G401.6 (cell line): ENCODE results near the gene ADAM11.
A peak's percentile ranks its signal among the peaks of the same experiment; 100 is the strongest.
"Not testable (repeated sequence)": the region's sequence is repeated elsewhere in the genome, so short reads cannot be mapped to it uniquely, and the experiment has no call there.

Source experiments
- FAIRE-seq: peaks from 2 replicates; lab custom pipeline; 2012; peaks lifted over from hg19 to GRCh38; lab: Jason Lieb, UNC

ADAM11 gene, protein sequence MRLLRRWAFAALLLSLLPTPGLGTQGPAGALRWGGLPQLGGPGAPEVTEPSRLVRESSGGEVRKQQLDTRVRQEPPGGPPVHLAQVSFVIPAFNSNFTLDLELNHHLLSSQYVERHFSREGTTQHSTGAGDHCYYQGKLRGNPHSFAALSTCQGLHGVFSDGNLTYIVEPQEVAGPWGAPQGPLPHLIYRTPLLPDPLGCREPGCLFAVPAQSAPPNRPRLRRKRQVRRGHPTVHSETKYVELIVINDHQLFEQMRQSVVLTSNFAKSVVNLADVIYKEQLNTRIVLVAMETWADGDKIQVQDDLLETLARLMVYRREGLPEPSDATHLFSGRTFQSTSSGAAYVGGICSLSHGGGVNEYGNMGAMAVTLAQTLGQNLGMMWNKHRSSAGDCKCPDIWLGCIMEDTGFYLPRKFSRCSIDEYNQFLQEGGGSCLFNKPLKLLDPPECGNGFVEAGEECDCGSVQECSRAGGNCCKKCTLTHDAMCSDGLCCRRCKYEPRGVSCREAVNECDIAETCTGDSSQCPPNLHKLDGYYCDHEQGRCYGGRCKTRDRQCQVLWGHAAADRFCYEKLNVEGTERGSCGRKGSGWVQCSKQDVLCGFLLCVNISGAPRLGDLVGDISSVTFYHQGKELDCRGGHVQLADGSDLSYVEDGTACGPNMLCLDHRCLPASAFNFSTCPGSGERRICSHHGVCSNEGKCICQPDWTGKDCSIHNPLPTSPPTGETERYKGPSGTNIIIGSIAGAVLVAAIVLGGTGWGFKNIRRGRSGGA

GRCh38 chr17:44758414-44759085, at the start of gene ADAM11:
TSS of gene ADAM11 (plus strand) at chr17:44758988. CDS start at chr17:44759200, 212 bp downstream.
- FAIRE-seq: no peak

- FAIRE-seq: no peak
Observed at GRCh38 chr17:44719444-44719843, 39.3 kb upstream of the ADAM11 start.

- no peak for FAIRE-seq
Observed at GRCh38 chr17:44722254-44722653, 36.5 kb upstream of the ADAM11 start.

DNA sequence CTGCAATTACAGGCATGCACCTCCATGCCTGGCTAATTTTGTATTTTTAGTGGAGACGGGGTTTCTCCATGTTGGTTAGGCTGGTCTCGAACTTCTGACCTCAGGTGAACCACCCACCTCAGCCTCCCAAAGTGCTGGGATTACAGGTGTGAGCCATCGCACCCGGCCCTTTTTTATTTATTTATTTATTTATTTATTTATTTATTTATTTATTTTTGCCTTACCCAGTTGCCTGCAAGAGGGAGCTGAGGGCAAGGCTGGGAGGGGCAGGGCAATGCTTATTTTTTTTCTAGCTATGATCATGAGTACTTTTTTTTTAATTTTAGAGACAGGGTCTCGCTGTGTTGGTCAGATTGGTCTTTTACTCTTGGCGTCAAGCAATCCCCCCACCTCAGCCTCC, 32.7 kb upstream of the ADAM11 start:
- FAIRE-seq: not testable (repeated sequence)

DNA sequence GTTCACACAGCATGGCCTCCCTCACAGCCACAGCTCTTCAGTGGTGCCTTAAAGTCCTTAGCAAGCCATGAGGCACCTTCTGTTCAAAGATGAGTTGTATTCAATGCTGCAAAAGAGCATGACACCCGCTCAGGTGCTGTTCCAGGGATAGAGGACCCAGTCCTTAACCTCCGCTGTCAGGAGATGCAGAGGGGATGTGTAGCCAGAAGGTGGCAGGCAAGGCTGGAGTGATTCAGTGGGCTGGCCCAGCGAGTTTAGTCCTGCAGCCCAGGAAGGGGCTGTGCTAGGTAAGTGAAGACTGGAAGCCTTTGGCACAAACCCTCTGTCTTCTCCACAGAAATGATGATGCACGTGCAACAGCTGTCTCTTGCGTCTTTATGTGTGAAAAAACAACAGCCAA, 25.0 kb upstream of the ADAM11 start:
- peak; percentile 78 for FAIRE-seq

DNA sequence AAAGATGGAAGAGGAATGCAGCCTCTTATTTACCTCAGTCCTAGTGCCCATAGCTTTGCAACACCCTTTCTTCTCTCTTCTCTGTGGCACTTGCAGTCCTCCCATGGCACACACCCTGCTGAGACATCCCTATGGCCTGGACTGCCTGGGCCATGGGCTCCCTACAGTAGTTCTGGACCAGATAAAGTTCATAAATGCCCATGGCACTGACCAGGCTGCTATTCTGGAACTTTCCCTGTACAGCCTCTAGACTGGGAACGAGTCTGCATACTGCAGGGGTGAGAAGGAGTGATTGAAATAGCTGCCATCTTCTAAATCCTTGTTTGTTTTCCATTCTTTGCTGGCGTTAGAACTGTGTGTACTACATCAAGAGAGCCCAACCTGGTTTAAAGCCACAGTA, 24.5 kb upstream of the ADAM11 start:
- no peak for FAIRE-seq

DNA sequence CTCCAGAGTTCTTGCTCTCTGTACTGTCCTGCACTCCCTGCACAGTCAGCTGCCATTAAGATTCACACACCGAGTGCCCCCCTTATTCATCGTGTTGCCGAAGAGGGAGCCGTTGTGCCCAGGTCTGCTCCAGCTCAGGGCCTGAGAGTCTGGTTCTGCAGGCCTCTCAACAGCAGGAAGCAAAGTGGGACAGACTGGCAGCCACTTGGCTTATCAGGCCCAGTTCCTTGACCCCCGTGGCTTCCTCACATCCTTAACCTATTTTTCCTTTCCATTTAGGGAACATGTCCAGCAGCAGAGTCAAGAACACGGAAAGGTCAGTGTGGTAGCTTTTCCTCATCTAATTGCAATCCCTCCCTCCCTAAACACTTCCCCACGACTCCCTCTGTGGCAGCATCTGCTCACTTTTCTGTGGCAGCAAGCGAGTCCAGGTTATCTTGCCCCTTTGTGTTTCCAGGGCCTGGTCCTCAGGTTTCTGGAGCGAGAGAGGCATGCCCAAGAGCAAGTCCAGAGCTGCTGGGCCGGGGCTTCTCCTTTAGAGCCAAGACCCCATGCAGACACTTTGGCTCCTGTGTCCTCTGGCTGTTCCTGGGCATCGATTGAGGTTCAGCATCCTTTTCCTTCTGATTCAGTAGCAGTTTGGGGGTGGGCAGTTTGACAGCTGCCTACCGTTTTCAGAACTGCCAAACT, 22.1 kb upstream of the ADAM11 start:
- no peak for FAIRE-seq

- no peak for FAIRE-seq
Observed at GRCh38 chr17:44738214-44738906, 20.4 kb upstream of the ADAM11 start.

DNA sequence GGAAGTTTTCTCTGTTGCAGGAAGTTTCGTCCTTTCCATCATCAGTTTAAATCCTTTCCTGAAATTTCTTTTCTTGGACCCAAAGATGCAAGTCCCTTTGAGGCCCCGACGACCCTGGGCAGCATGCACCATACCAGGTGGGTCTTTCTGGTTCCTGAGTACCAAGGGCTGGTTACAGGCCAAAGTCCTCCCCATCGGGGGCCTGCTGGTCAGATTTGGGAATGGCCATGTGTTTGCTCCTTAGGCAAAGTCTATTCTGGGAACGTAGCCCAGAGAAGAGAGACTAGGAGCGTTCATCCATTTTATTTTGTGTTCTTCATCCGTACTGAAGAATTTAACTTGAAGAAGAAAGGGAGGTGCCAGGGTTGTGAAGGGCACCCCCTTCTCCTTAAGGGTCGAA, 17.5 kb upstream of the ADAM11 start:
- FAIRE-seq: no peak

DNA sequence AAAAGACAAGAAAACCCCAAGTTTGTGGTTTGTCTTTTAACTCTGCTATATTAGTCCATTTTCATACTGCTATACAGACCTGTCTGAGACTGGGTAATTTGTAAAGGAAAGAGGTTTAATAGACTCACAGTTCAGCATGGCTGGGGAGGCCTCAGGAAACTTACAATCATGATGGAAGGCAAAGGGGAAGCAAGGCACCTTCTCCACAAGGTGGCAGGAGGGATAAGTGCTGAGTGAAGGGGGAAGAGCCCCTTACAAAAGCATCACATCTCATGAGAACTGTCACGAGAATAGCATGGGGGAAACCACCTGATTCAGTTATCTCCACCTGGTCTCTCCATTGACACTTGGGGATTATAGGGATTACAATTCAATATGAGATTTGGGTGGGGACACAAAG, 13.5 kb upstream of the ADAM11 start:
- FAIRE-seq: no peak

DNA sequence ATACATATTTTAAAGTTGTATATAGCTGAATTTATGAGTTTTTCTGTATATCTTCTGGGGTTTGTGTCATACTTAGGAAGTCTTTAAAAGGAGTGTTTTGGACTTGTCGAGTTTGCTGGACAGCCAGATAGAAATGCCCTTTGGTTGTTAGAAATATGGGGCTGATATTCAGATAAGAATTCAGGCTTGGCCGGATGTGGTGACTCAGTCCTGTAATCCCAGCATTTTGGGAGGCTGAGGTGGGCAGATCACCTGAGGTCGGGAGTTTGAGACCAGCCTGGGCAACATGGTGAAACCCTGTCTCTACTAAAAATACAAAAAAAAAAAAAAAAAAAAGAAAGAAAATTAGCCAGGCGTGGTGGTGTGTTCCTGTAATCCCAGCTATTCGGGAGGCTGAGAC, 13.1 kb upstream of the ADAM11 start:
- not testable (repeated sequence) for FAIRE-seq

- FAIRE-seq: no peak
Observed at GRCh38 chr17:44747566-44747965, 11.2 kb upstream of the ADAM11 start.

- FAIRE-seq: no peak
Observed at GRCh38 chr17:44749076-44749979, 9.5 kb upstream of the ADAM11 start.

- no peak for FAIRE-seq
Observed at GRCh38 chr17:44749980-44750318, 8.8 kb upstream of the ADAM11 start.

DNA sequence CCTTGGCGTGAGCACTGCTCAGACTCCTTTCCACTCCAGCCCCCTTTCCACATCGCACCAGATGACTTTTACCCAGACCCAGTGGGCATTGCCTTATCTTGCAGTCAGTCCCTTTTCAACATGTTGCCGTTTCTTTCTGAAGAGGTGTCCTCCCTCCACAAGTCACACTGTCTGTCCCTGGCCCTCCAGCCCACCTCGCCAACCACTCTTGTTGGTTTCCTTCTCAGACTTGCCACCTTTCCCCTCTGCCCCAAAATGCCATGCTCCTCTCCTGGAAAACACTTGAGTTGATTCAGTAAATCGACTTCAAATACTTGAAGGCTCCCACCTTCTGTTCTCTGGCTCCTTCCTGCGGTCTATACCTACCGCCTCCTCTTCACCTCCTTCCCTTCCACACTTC, 7.5 kb upstream of the ADAM11 start:
- FAIRE-seq: no peak

- FAIRE-seq: no peak
Observed at GRCh38 chr17:44751806-44752205, 7.0 kb upstream of the ADAM11 start.

GRCh38 chr17:44752953-44753861, 5.6 kb upstream of the ADAM11 start:
- FAIRE-seq: no peak

DNA sequence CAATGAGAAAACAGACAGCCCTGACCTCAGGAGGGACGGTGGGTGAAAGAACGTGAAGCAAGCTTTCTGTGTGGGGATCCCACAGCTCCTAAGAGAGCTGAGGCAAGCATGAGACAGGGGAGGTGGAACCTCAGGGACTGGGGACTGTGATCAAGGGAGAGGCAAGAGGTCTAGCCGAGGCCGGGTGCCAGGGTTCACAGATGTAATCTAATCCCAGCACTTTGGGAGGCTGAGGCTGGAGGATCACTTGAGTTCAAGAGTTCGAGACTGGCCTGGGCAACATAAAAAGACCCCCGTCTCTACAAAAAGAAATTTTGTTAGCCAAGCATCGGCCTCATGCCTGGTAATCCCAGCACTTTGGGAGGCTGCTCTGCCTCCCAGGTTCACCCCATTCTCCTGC, 4.5 kb upstream of the ADAM11 start:
- FAIRE-seq: no peak

DNA sequence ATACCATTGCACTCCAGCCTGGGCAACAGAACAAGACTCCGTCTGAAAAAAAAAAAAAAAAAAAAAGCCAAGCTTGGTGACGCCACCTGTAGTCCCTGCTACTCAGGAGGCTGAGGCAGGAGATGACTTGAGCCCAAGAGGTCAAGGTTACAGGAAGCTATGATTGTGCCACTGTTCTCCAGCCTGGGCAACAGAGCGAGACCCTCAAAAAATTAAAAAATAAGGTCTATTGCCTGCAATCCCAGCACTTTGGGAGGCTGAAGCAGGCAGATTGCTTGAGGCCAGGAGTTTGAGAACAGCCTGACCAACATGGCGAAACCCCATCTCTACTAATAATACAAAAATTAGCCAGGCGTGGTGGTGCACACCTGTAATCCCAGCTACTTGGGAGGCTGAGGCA, 3.6 kb upstream of the ADAM11 start:
- FAIRE-seq: not testable (repeated sequence)
